H9 (cell line): ENCODE measurements around the gene CXCL3. TPM values are rescaled to one million over a fixed set of nuclear protein-coding genes. Genes with fewer than 3 reads are reported as not detected.

Experiments
- DNase-seq: peaks from one replicate; pipeline ENCODE4 v3.0.0-alpha.2; 2017
- H2AFZ ChIP-seq: one replicate; pipeline ENCODE4 v1.6.1; 2013; ENCODE audit warnings: mild to moderate bottlenecking, low read length, control low read depth, moderate library complexity
- H2AK5ac ChIP-seq: 2 replicates; pipeline ENCODE4 v1.6.1; 2013; ENCODE audit warnings: low read length, control low read depth, mixed read lengths; ENCODE audit not compliant: insufficient read length
- H2BK120ac ChIP-seq: one replicate; pipeline ENCODE4 v1.6.1; 2013; ENCODE audit warnings: low read depth, mild to moderate bottlenecking, low read length, control low read depth, inconsistent platforms; ENCODE audit not compliant: poor library complexity, severe bottlenecking
- H2BK12ac ChIP-seq: 2 replicates; pipeline ENCODE4 v1.6.1; 2013; ENCODE audit warnings: low read length, control low read depth, mixed read lengths, low read depth; ENCODE audit not compliant: insufficient read length
- H2BK15ac ChIP-seq: 2 replicates; pipeline ENCODE4 v1.6.1; 2013; ENCODE audit warnings: low read depth, low read length, control low read depth
- H2BK20ac ChIP-seq: one replicate; pipeline ENCODE4 v1.6.1; 2013; ENCODE audit warnings: low read depth, mild to moderate bottlenecking, low read length, control low read depth, inconsistent platforms; ENCODE audit not compliant: poor library complexity, severe bottlenecking
- H2BK5ac ChIP-seq: 2 replicates; pipeline ENCODE4 v1.6.1; 2013; ENCODE audit warnings: low read length, control low read depth, mixed read lengths; ENCODE audit not compliant: insufficient read length
- H3K14ac ChIP-seq: 2 replicates; pipeline ENCODE4 v1.6.1; 2013; ENCODE audit warnings: low read length, control low read depth; ENCODE audit not compliant: insufficient read depth
- H3K18ac ChIP-seq: 2 replicates; pipeline ENCODE4 v1.6.1; 2013; ENCODE audit warnings: low read depth, mild to moderate bottlenecking, mixed read lengths, low read length, control low read depth; ENCODE audit not compliant: insufficient read length
- H3K23ac ChIP-seq: 2 replicates; pipeline ENCODE4 v1.6.1; 2013; ENCODE audit warnings: low read length, control low read depth, mixed read lengths, low read depth; ENCODE audit not compliant: insufficient read length
- H3K23me2 ChIP-seq: 2 replicates; pipeline ENCODE4 v1.6.1; 2013; ENCODE audit warnings: low read depth, mild to moderate bottlenecking, mixed read lengths, low read length, control low read depth; ENCODE audit not compliant: insufficient read length, poor library complexity, severe bottlenecking
- H3K27ac ChIP-seq: 2 replicates; pipeline ENCODE4 v1.5.1; 2013; ENCODE audit warnings: low read length, control low read depth, mixed read lengths, low read depth; ENCODE audit not compliant: insufficient read length
- H3K27me3 ChIP-seq: 2 replicates; pipeline ENCODE4 v1.6.1; 2013; ENCODE audit warnings: low read length, control low read depth, inconsistent platforms; ENCODE audit not compliant: insufficient read depth
- H3K4ac ChIP-seq: 2 replicates; pipeline ENCODE4 v1.6.1; 2013; ENCODE audit warnings: low read depth, mild to moderate bottlenecking, control low read depth, inconsistent platforms, low read length, moderate library complexity
- H3K4me1 ChIP-seq: 2 replicates; pipeline ENCODE4 v1.6.1; 2013; ENCODE audit warnings: low read length, control low read depth, inconsistent platforms; ENCODE audit not compliant: insufficient read depth
- H3K4me2 ChIP-seq: 2 replicates; pipeline ENCODE4 v1.6.1; 2013; ENCODE audit warnings: low read length, control low read depth, mixed read lengths; ENCODE audit not compliant: insufficient read length, insufficient read depth
- H3K56ac ChIP-seq: 2 replicates; pipeline ENCODE4 v1.6.1; 2013; ENCODE audit warnings: low read depth, mild to moderate bottlenecking, mixed read lengths, low read length, control low read depth; ENCODE audit not compliant: insufficient read length
- H3K79me1 ChIP-seq: 2 replicates; pipeline ENCODE4 v1.6.1; 2013; ENCODE audit warnings: low read depth, mild to moderate bottlenecking, moderate library complexity, low read length, control low read depth, inconsistent platforms; ENCODE audit not compliant: insufficient read depth, poor library complexity, severe bottlenecking
- H3K79me2 ChIP-seq: 2 replicates; pipeline ENCODE4 v1.6.1; 2013; ENCODE audit warnings: low read length, control low read depth, inconsistent platforms; ENCODE audit not compliant: insufficient read depth
- H3K9ac ChIP-seq: 2 replicates; pipeline ENCODE4 v1.6.1; 2013; ENCODE audit warnings: low read length, control low read depth, mixed read lengths; ENCODE audit not compliant: insufficient read length; ENCODE audit errors: extremely low read depth
- H3K9me3 ChIP-seq: one replicate; pipeline ENCODE4 v1.6.1; 2013; ENCODE audit warnings: low read depth, low read length, inconsistent platforms; ENCODE audit not compliant: control insufficient read depth
- H3T11ph ChIP-seq: one replicate; pipeline ENCODE4 v1.6.1; 2013; ENCODE audit warnings: mild to moderate bottlenecking, low read length, control low read depth, inconsistent platforms
- H4K20me1 ChIP-seq: one replicate; pipeline ENCODE4 v1.6.1; 2013; ENCODE audit not compliant: control insufficient read depth, insufficient read length, insufficient read depth
- H4K5ac ChIP-seq: 2 replicates; pipeline ENCODE4 v1.6.1; 2013; ENCODE audit warnings: low read depth, mild to moderate bottlenecking, mixed read lengths, low read length, control low read depth; ENCODE audit not compliant: insufficient read length
- H4K8ac ChIP-seq: replicated peaks from 2 replicates; pipeline ENCODE4 v1.6.1; 2013; ENCODE audit warnings: low read length, control low read depth, mixed read lengths, low read depth; ENCODE audit not compliant: insufficient read length
- H4K91ac ChIP-seq: 2 replicates; pipeline ENCODE4 v1.6.1; 2013; ENCODE audit warnings: low read depth, mild to moderate bottlenecking, moderate library complexity, mixed read lengths, low read length, control low read depth; ENCODE audit not compliant: insufficient read length
- H3K27ac Mint-ChIP-seq, 3 experiments: 2 replicates in 2 of 3; 3 replicates in 1 of 3; pipeline ENCODE4 v1.8.0; 2020 to 2021; ENCODE audit warnings: mixed read lengths in 3 of 3, mild to moderate bottlenecking in 1 of 3, moderate library complexity in 1 of 3
- H3K27me3 Mint-ChIP-seq: 2 replicates; pipeline ENCODE4 v1.8.0; 2021; ENCODE audit warnings: low read depth, mild to moderate bottlenecking, moderate library complexity, mixed read lengths
- H3K36me3 Mint-ChIP-seq, 3 experiments: 2 replicates in 2 of 3; 3 replicates in 1 of 3; pipeline ENCODE4 v1.8.0; 2020 to 2021; ENCODE audit warnings: low read depth in 3 of 3, mixed read lengths in 3 of 3; ENCODE audit not compliant: insufficient read depth in 1 of 3
- H3K4me1 Mint-ChIP-seq, 2 experiments: 2 replicates each; pipeline ENCODE4 v1.8.0; 2020; ENCODE audit warnings: mixed read lengths in 2 of 2
- H3K4me3 Mint-ChIP-seq, 2 experiments: 2 replicates in 1 of 2; 3 replicates in 1 of 2; pipeline ENCODE4 v1.8.0; 2020 to 2021; ENCODE audit warnings: mild to moderate bottlenecking in 2 of 2, mixed read lengths in 2 of 2, moderate library complexity in 1 of 2
- H3K9me3 Mint-ChIP-seq, 2 experiments: 2 replicates in 1 of 2; 3 replicates in 1 of 2; pipeline ENCODE4 v1.8.0; 2020; ENCODE audit warnings: mild to moderate bottlenecking in 2 of 2, mixed read lengths in 2 of 2, moderate library complexity in 1 of 2
- WGBS: extraction: QIAGEN DNeasy Blood & Tissue Kit; methylation state at CpG from one replicate; pipeline ENCODE4 v1.1.7; 2013; ENCODE audit warnings: missing lambda C conversion rate, low lambda C conversion rate, mixed read lengths; ENCODE audit not compliant: insufficient read length; ENCODE audit errors: extremely low coverage; 5-methylcytosine and 5-hydroxymethylcytosine counted together
- total RNA-seq: library from RNA; stranded (reverse); gene quantifications from 2 replicates; pipeline ENCODE4 v1.2.1, GENCODE V29; 2021
- TF ChIP-seq, protein P1 (sequence below): fragments of 200-600 bp; sonication (generic); conservative IDR thresholded peaks from 3 replicates; pipeline ENCODE4 v1.8.0; 2021; ENCODE audit warnings: antibody characterized with exemption, mild to moderate bottlenecking

CXCL3 gene
- total RNA-seq, 1 experiment from 2014 or later = 3.7 TPM

GRCh38 chr4:74037076-74037955 lies 1.2 kb downstream of the CXCL3 start:
- peaks cover 12% of the 10 kb centered on the region for H3K27me3 Mint-ChIP-seq
- DNase-seq = peak; percentile 28
- Histone ChIP-seq H2AK5ac (no peak overlapping the region), H3K4ac (no peak overlapping the region), H3K56ac (no peak overlapping the region), H4K8ac (no peak overlapping the region), H2BK120ac (no peak overlapping the region), H3K27me3 (no peaks in the 10 kb centered on the region), H4K91ac (no peak overlapping the region), H4K20me1 (no peaks in the 10 kb centered on the region), H3T11ph (no peak overlapping the region), H3K27ac (no peak overlapping the region), H3K79me2 (no peaks in the 10 kb centered on the region), H2BK15ac (no peak overlapping the region), H3K4me2 (peak overlapping the region; percentile 79), H3K18ac (no peak overlapping the region), H2BK5ac (no peak overlapping the region), H3K14ac (no peak overlapping the region), H3K9me3 (no peaks in the 10 kb centered on the region), H3K23me2 (peaks cover 5% of the 10 kb centered on the region), H3K23ac (no peak overlapping the region), H2BK20ac (no peak overlapping the region), H2BK12ac (no peak overlapping the region), H3K9ac (no peak overlapping the region), H4K5ac (no peak overlapping the region), H2AFZ (no peak overlapping the region), H3K79me1 (no peaks in the 10 kb centered on the region), H3K4me1 (peaks cover 7% of the 10 kb centered on the region; the same call in 1 of the 2 replicates)
- TF ChIP-seq, protein P1, sequence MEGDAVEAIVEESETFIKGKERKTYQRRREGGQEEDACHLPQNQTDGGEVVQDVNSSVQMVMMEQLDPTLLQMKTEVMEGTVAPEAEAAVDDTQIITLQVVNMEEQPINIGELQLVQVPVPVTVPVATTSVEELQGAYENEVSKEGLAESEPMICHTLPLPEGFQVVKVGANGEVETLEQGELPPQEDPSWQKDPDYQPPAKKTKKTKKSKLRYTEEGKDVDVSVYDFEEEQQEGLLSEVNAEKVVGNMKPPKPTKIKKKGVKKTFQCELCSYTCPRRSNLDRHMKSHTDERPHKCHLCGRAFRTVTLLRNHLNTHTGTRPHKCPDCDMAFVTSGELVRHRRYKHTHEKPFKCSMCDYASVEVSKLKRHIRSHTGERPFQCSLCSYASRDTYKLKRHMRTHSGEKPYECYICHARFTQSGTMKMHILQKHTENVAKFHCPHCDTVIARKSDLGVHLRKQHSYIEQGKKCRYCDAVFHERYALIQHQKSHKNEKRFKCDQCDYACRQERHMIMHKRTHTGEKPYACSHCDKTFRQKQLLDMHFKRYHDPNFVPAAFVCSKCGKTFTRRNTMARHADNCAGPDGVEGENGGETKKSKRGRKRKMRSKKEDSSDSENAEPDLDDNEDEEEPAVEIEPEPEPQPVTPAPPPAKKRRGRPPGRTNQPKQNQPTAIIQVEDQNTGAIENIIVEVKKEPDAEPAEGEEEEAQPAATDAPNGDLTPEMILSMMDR = peak; percentile 17; the same call in 1 of the 3 replicates
- peaks cover 24 to 32% of the 10 kb centered on the region in 2 experiments for H3K4me1 Mint-ChIP-seq
- peak overlapping the region; percentile 78 to 94 for H3K4me3 Mint-ChIP-seq
- peaks cover 0 to 2% (median 0%) of the 10 kb centered on the region in 3 experiments; a peak in 1 of 7 replicates for H3K36me3 Mint-ChIP-seq
- H3K27ac Mint-ChIP-seq = no peak overlapping the region; a peak in 2 of 7 replicates
- no peaks in the 10 kb centered on the region for H3K9me3 Mint-ChIP-seq
- no CpG with 5 or more reads among the region's 4 CpGs for WGBS
